IMR-90 (cell line): ENCODE data around the gene PARL. TPM values are rescaled to one million over a fixed set of nuclear protein-coding genes. Genes with fewer than 3 reads are reported as not detected.

Source experiments
- ATAC-seq: fragments of 200-7000 bp; cut with Tn5 transposase; 2 replicates; pipeline ENCODE4 v1.9.1; 2020; ENCODE audit warnings: low read depth, mild to moderate bottlenecking, moderate library complexity
- BruUV-seq: library from RNA; stranded (reverse); fragments of 400-500 nt; replicated peaks from 2 replicates; lab custom pipeline; 2021; lab: Mats Ljungman, UMichigan
- CTCF ChIA-PET: fragments of 300-600 bp; formaldehyde crosslinking; extraction: SDS; loops from one replicate; lab custom pipeline; 2021; ENCODE audit warnings: antibody characterized with exemption; lab: Yijun Ruan, JAX
- POLR2A ChIA-PET: fragments of 300-600 bp; sonication (Branson Sonifier 250); formaldehyde crosslinking; loops from one replicate; lab custom pipeline; 2022; ENCODE audit warnings: antibody characterized with exemption; ENCODE audit not compliant: unreplicated experiment; lab: Charles Lee
- DNase-seq: peaks from one replicate; pipeline ENCODE4 v3.0.0; 2013
- H2AFZ ChIP-seq: replicated peaks from 2 replicates; pipeline ENCODE3; 2013; ENCODE audit warnings: low read length, mild to moderate bottlenecking; ENCODE audit not compliant: poor library complexity
- H2AK5ac ChIP-seq: 2 replicates; pipeline ENCODE4 v1.6.1; 2013; ENCODE audit warnings: low read depth, low read length, inconsistent platforms
- H2AK9ac ChIP-seq: replicated peaks from 2 replicates; pipeline ENCODE3; 2013; ENCODE audit warnings: mild to moderate bottlenecking, low read depth, low read length, moderate library complexity; ENCODE audit not compliant: poor library complexity
- H2BK120ac ChIP-seq: 2 replicates; pipeline ENCODE4 v1.6.1; 2013; ENCODE audit warnings: low read depth, low read length, inconsistent platforms
- H2BK15ac ChIP-seq: 3 replicates; pipeline ENCODE4 v1.6.1; 2013; ENCODE audit warnings: low read depth, low read length, inconsistent platforms
- H2BK20ac ChIP-seq: 2 replicates; pipeline ENCODE4 v1.6.1; 2013; ENCODE audit warnings: low read depth, mild to moderate bottlenecking, inconsistent platforms, low read length, moderate library complexity
- H2BK5ac ChIP-seq: 2 replicates; pipeline ENCODE4 v1.6.1; 2013; ENCODE audit warnings: mild to moderate bottlenecking, low read depth, low read length, inconsistent platforms; ENCODE audit not compliant: poor library complexity, severe bottlenecking
- H3K14ac ChIP-seq: replicated peaks from 2 replicates; pipeline ENCODE4 v1.6.1; 2013; ENCODE audit warnings: low read depth, low read length, inconsistent platforms
- H3K18ac ChIP-seq: 2 replicates; pipeline ENCODE4 v1.6.1; 2013; ENCODE audit warnings: low read depth, low read length, control low read depth
- H3K23ac ChIP-seq: 2 replicates; pipeline ENCODE4 v1.6.1; 2013; ENCODE audit warnings: low read depth, low read length, inconsistent platforms
- H3K27ac ChIP-seq: 2 replicates; pipeline ENCODE4 v1.5.1; 2013; ENCODE audit warnings: mild to moderate bottlenecking, control low read depth, low read length; ENCODE audit not compliant: insufficient read depth
- H3K27me3 ChIP-seq: 2 replicates; pipeline ENCODE4 v1.6.1; 2013; ENCODE audit warnings: low read length; ENCODE audit not compliant: control insufficient read depth, insufficient read depth
- H3K36me3 ChIP-seq: 2 replicates; pipeline ENCODE4 v1.6.1; 2013; ENCODE audit warnings: low read length, mixed read lengths; ENCODE audit not compliant: control insufficient read depth, insufficient read depth
- H3K4ac ChIP-seq: 2 replicates; pipeline ENCODE4 v1.6.1; 2013; ENCODE audit warnings: low read depth, low read length, inconsistent platforms
- H3K4me1 ChIP-seq: 2 replicates; pipeline ENCODE4 v1.6.1; 2013; ENCODE audit warnings: low read length, mixed read lengths; ENCODE audit not compliant: control insufficient read depth, insufficient read depth
- H3K4me2 ChIP-seq: 2 replicates; pipeline ENCODE4 v1.6.1; 2013; ENCODE audit warnings: low read depth, mild to moderate bottlenecking, control low read depth, low read length, moderate library complexity
- H3K4me3 ChIP-seq: 2 replicates; pipeline ENCODE4 v1.5.1; 2013; ENCODE audit warnings: low read depth, mild to moderate bottlenecking, control low read depth, low read length, moderate library complexity; ENCODE audit not compliant: insufficient read depth
- H3K56ac ChIP-seq: 2 replicates; pipeline ENCODE4 v1.6.1; 2013; ENCODE audit warnings: low read length, inconsistent platforms; ENCODE audit not compliant: insufficient read depth; ENCODE audit errors: extremely low read depth
- H3K79me1 ChIP-seq, 2 experiments: 2 replicates each; pipeline ENCODE4 v1.6.1; 2013; ENCODE audit warnings: low read length in 2 of 2, inconsistent platforms in 1 of 2, low read depth in 1 of 2
- H3K9ac ChIP-seq: 2 replicates; pipeline ENCODE4 v1.6.1; 2013; ENCODE audit warnings: low read depth, low read length, control low read depth
- H3K9me1 ChIP-seq: 2 replicates; pipeline ENCODE4 v1.6.1; 2013; ENCODE audit warnings: low read length, inconsistent platforms; ENCODE audit not compliant: insufficient read depth
- H3K9me3 ChIP-seq: 2 replicates; pipeline ENCODE4 v1.6.1; 2013; ENCODE audit warnings: low read length; ENCODE audit not compliant: control insufficient read depth, insufficient read depth
- H4K20me1 ChIP-seq: 2 replicates; pipeline ENCODE4 v1.6.1; 2013; ENCODE audit warnings: low read length, inconsistent platforms; ENCODE audit not compliant: insufficient read depth
- H4K5ac ChIP-seq: 2 replicates; pipeline ENCODE4 v1.6.1; 2013; ENCODE audit warnings: mild to moderate bottlenecking, low read depth, low read length, control low read depth
- H4K8ac ChIP-seq, 2 experiments: 2 replicates each; pipeline ENCODE4 v1.6.1; 2013; ENCODE audit warnings: low read depth in 2 of 2, low read length in 2 of 2, control low read depth in 1 of 2, inconsistent platforms in 1 of 2
- H4K91ac ChIP-seq: 2 replicates; pipeline ENCODE4 v1.6.1; 2013; ENCODE audit warnings: low read depth, low read length, inconsistent platforms; ENCODE audit not compliant: insufficient read depth
- BHLHE40 ChIP-seq: fragments of 150-350 bp; IDR thresholded peaks from 2 replicates; pipeline ENCODE4 v1.6.1; 2016; ENCODE audit warnings: mild to moderate bottlenecking, low read depth, low read length
- CEBPB ChIP-seq: IDR thresholded peaks from 2 replicates; pipeline ENCODE4 v1.6.1; 2012; ENCODE audit warnings: low read depth, low read length, improper control_type of control experiment
- CHD1 ChIP-seq: IDR thresholded peaks from 2 replicates; pipeline ENCODE4 v1.6.1; 2012; ENCODE audit warnings: low read depth, low read length, improper control_type of control experiment
- CTCF ChIP-seq: conservative IDR thresholded peaks from 2 replicates; pipeline ENCODE4 v1.5.1; 2012; ENCODE audit warnings: mild to moderate bottlenecking, low read depth, low read length, improper control_type of control experiment
- ELK1 ChIP-seq: fragments of 150-350 bp; IDR thresholded peaks from 2 replicates; pipeline ENCODE4 v1.6.1; 2016; ENCODE audit warnings: low read depth, mild to moderate bottlenecking, low read length, moderate library complexity, borderline replicate concordance
- FOS ChIP-seq: fragments of 150-350 bp; IDR thresholded peaks from 2 replicates; pipeline ENCODE4 v1.6.1; 2016; ENCODE audit warnings: low read depth, low read length
- MAFK ChIP-seq: IDR thresholded peaks from 2 replicates; pipeline ENCODE4 v1.6.1; 2012; ENCODE audit warnings: low read depth, low read length, improper control_type of control experiment
- MAZ ChIP-seq: IDR thresholded peaks from 2 replicates; pipeline ENCODE4 v1.6.1; 2012; ENCODE audit warnings: low read depth, mild to moderate bottlenecking, low read length, improper control_type of control experiment, moderate library complexity, borderline replicate concordance
- MXI1 ChIP-seq: IDR thresholded peaks from 2 replicates; pipeline ENCODE4 v1.6.1; 2012; ENCODE audit warnings: low read depth, mild to moderate bottlenecking, low read length, moderate library complexity, borderline replicate concordance
- NFE2L2 ChIP-seq: fragments of 150-350 bp; IDR thresholded peaks from 2 replicates; pipeline ENCODE4 v1.6.1; 2016; ENCODE audit warnings: low read depth, mild to moderate bottlenecking, low read length
- POLR2A ChIP-seq: IDR thresholded peaks from 2 replicates; pipeline ENCODE4 v1.6.1; 2012; ENCODE audit warnings: mild to moderate bottlenecking, low read depth, low read length
- RAD21 ChIP-seq: IDR thresholded peaks from 2 replicates; pipeline ENCODE4 v1.6.1; 2012; ENCODE audit warnings: low read length, improper control_type of control experiment
- RCOR1 ChIP-seq: IDR thresholded peaks from 2 replicates; pipeline ENCODE4 v1.6.1; 2012; ENCODE audit warnings: mild to moderate bottlenecking, low read length, improper control_type of control experiment; ENCODE audit not compliant: insufficient replicate concordance
- RFX5 ChIP-seq: IDR thresholded peaks from 2 replicates; pipeline ENCODE4 v1.8.0; 2012; ENCODE audit warnings: low read depth, mild to moderate bottlenecking, low read length, moderate library complexity
- SMC3 ChIP-seq: fragments of 150-350 bp; IDR thresholded peaks from 2 replicates; pipeline ENCODE4 v1.6.1; 2016; ENCODE audit warnings: low read depth, mild to moderate bottlenecking, antibody characterized with exemption, low read length, moderate library complexity
- USF2 ChIP-seq: fragments of 150-350 bp; IDR thresholded peaks from 2 replicates; pipeline ENCODE4 v1.6.1; 2017; ENCODE audit warnings: mild to moderate bottlenecking, antibody characterized with exemption, low read length, low read depth
- WGBS, 2 experiments: methylation state at CpG; one replicate each; pipeline versions ENCODE4 v1.1.5 to v1.1.7; 2013; ENCODE audit warnings: missing lambda C conversion rate in 2 of 2; ENCODE audit not compliant: insufficient read length in 1 of 2; ENCODE audit errors: extremely low coverage in 2 of 2; 5-methylcytosine and 5-hydroxymethylcytosine counted together
- dilution Hi-C: fragments of 300-500 bp; cut with HindIII; formaldehyde crosslinking; loops from one replicate; pipeline ENCODE4 v1.14.3; 2018; ENCODE audit warnings: low sequenced_read_pairs; ENCODE audit not compliant: unreplicated experiment
- in situ Hi-C: fragments of 300-500 bp; cut with MboI; formaldehyde crosslinking; loops from 3 replicates; pipeline ENCODE4 v1.14.3; 2019; ENCODE audit warnings: low sequenced_read_pairs, inconsistent platforms, mixed read lengths
- intact Hi-C: fragments of 100-400 bp; cut with micrococcal nuclease; formaldehyde crosslinking; loops from 2 replicates; pipeline ENCODE4 v1.10.0; 2022
- polyA plus RNA-seq, 3 experiments: library from polyadenylated mRNA; depleted of rRNA; stranded (reverse); fragments of >200 nt; gene quantifications; 2 replicates each; pipeline ENCODE4 v1.2.3, GENCODE V29; 2012; ENCODE audit warnings: low replicate concordance in 1 of 3
- total RNA-seq: library from RNA; depleted of rRNA; stranded (reverse); fragments of >200 nt; gene quantifications from 2 replicates; pipeline ENCODE4 v1.2.3, GENCODE V29; 2012

The PARL gene
- total and polyA plus RNA-seq, 2 of the 4 experiments (the other 2 are of a cell fraction), result 35.5 to 42.6 TPM

GRCh38 chr3:183837894-183838293 lies 46.8 kb downstream of the PARL start:
- in situ Hi-C loops (no loop called here), dilution Hi-C loops (no loop called here), intact Hi-C loops (no loop called here)
- Histone ChIP-seq H4K20me1 (no peaks in the 10 kb centered on the region), H2AK5ac (no peak overlapping the region), H3K4me1 (no peaks in the 10 kb centered on the region), H3K36me3 (peaks cover 37% of the 10 kb centered on the region), H2AK9ac (no peak overlapping the region), H3K4ac (no peak overlapping the region), H2BK15ac (no peak overlapping the region), H3K4me3 (no peak overlapping the region), H4K91ac (no peak overlapping the region), H3K9me1 (peaks cover 4% of the 10 kb centered on the region), H2BK20ac (no peak overlapping the region), H3K4me2 (no peak overlapping the region), H3K9me3 (no peaks in the 10 kb centered on the region), H2BK120ac (no peak overlapping the region), H3K9ac (no peak overlapping the region), H3K27ac (no peak overlapping the region), H4K8ac (no peak overlapping the region), H4K5ac (no peak overlapping the region), H3K27me3 (no peaks in the 10 kb centered on the region), H3K79me1 (peaks cover 10 to 12% of the 10 kb centered on the region in 2 experiments; a peak in 2 of 4 replicates), H3K14ac (no peak overlapping the region), H3K56ac (no peak overlapping the region), H3K18ac (no peak overlapping the region), H3K23ac (no peak overlapping the region), H2AFZ (no peak overlapping the region), H2BK5ac (no peak overlapping the region)
- CTCF ChIA-PET, result no interaction called here
- POLR2A ChIA-PET, result no interaction called here
- DNase-seq (no peak), ATAC-seq (no peak)
- WGBS, 2 experiments, result no CpG with 5 or more reads among the region's 3 CpGs
- BruUV-seq, result no TSS peak
- TF ChIP-seq MXI1 (no peak), CTCF (no peak), RFX5 (no peak), USF2 (no peak), CEBPB (no peak), ELK1 (no peak), CHD1 (no peak), SMC3 (no peak), POLR2A (no peak), RAD21 (no peak), BHLHE40 (no peak), NFE2L2 (no peak), FOS (no peak), MAZ (no peak), MAFK (no peak), RCOR1 (no peak)
